Activated naive CD8-positive, alpha-beta T cell (primary cell): Measurements from ENCODE around the gene RREB1.
A peak's percentile ranks its signal among the peaks of the same experiment; 100 is the strongest.
"Not testable (repeated sequence)": the region's sequence is repeated elsewhere in the genome, so short reads cannot be mapped to it uniquely, and the experiment has no call there.

Source experiments
- H3K27ac Mint-ChIP-seq: one replicate; pipeline ENCODE4 v1.8.0; 2021; ENCODE audit warnings: mixed read lengths
- H3K27me3 Mint-ChIP-seq: one replicate; pipeline ENCODE4 v1.8.0; 2021; ENCODE audit warnings: mixed read lengths
- H3K36me3 Mint-ChIP-seq: one replicate; pipeline ENCODE4 v1.8.0; 2021; ENCODE audit warnings: mixed read lengths
- H3K4me1 Mint-ChIP-seq: one replicate; pipeline ENCODE4 v1.8.0; 2021; ENCODE audit warnings: low read depth, mixed read lengths
- H3K4me3 Mint-ChIP-seq: one replicate; pipeline ENCODE4 v1.8.0; 2021; ENCODE audit warnings: mild to moderate bottlenecking, mixed read lengths
- H3K9me3 Mint-ChIP-seq: one replicate; pipeline ENCODE4 v1.8.0; 2021; ENCODE audit warnings: low read depth, mixed read lengths

RREB1 gene

GRCh38 chr6:7273709-7274108 is 165.9 kb downstream of the RREB1 start:
- H3K36me3 Mint-ChIP-seq = no peaks in the 10 kb centered on the region
- H3K4me3 Mint-ChIP-seq = no peak overlapping the region
- peaks cover 6% of the 10 kb centered on the region for H3K4me1 Mint-ChIP-seq
- no peaks in the 10 kb centered on the region for H3K27me3 Mint-ChIP-seq
- H3K27ac Mint-ChIP-seq = no peak overlapping the region
- H3K9me3 Mint-ChIP-seq = no peaks in the 10 kb centered on the region

- not testable (repeated sequence) for H3K27ac Mint-ChIP-seq, H3K27me3 Mint-ChIP-seq, H3K4me1 Mint-ChIP-seq, H3K36me3 Mint-ChIP-seq, H3K4me3 Mint-ChIP-seq, H3K9me3 Mint-ChIP-seq
Measured at GRCh38 chr6:7274525-7274924, 166.8 kb downstream of the RREB1 start.

- H3K27me3 Mint-ChIP-seq = no peaks in the 10 kb centered on the region
- no peak overlapping the region for H3K4me3 Mint-ChIP-seq
- H3K27ac Mint-ChIP-seq = no peak overlapping the region
- peaks cover 2% of the 10 kb centered on the region for H3K36me3 Mint-ChIP-seq
- peaks cover 11% of the 10 kb centered on the region for H3K4me1 Mint-ChIP-seq
- H3K9me3 Mint-ChIP-seq = no peaks in the 10 kb centered on the region
Measured at GRCh38 chr6:7276199-7276524, 168.4 kb downstream of the RREB1 start.

GRCh38 chr6:7282097-7282906 is 174.5 kb downstream of the RREB1 start:
- Mint-ChIP-seq H3K36me3 (peaks cover 4% of the 10 kb centered on the region), H3K4me3 (no peak overlapping the region), H3K27ac (peak overlapping the region; percentile 92), H3K27me3 (no peaks in the 10 kb centered on the region), H3K9me3 (no peaks in the 10 kb centered on the region), H3K4me1 (peaks cover 27% of the 10 kb centered on the region)

GRCh38 chr6:7283676-7284075 is 175.9 kb downstream of the RREB1 start:
- peak overlapping the region; percentile 22 for H3K27ac Mint-ChIP-seq
- peaks cover 27% of the 10 kb centered on the region for H3K4me1 Mint-ChIP-seq
- H3K36me3 Mint-ChIP-seq = peaks cover 5% of the 10 kb centered on the region
- H3K9me3 Mint-ChIP-seq = no peaks in the 10 kb centered on the region
- H3K27me3 Mint-ChIP-seq = no peaks in the 10 kb centered on the region
- no peak overlapping the region for H3K4me3 Mint-ChIP-seq

GRCh38 chr6:7285416-7285815 is 177.7 kb downstream of the RREB1 start:
- H3K36me3 Mint-ChIP-seq = peaks cover 6% of the 10 kb centered on the region
- no peak overlapping the region for H3K4me3 Mint-ChIP-seq
- H3K27me3 Mint-ChIP-seq = no peaks in the 10 kb centered on the region
- H3K27ac Mint-ChIP-seq = no peak overlapping the region
- H3K9me3 Mint-ChIP-seq = no peaks in the 10 kb centered on the region
- H3K4me1 Mint-ChIP-seq = peaks cover 24% of the 10 kb centered on the region

GRCh38 chr6:7290079-7290478 is 182.3 kb downstream of the RREB1 start:
- Mint-ChIP-seq H3K4me3 (no peak overlapping the region), H3K27ac (peak overlapping the region; percentile 47), H3K4me1 (peaks cover 2% of the 10 kb centered on the region), H3K27me3 (no peaks in the 10 kb centered on the region), H3K36me3 (peaks cover 4% of the 10 kb centered on the region), H3K9me3 (no peaks in the 10 kb centered on the region)

GRCh38 chr6:7292596-7293255 is 185.0 kb downstream of the RREB1 start:
- Mint-ChIP-seq H3K27me3 (no peaks in the 10 kb centered on the region), H3K9me3 (no peaks in the 10 kb centered on the region), H3K4me1 (peaks cover 3% of the 10 kb centered on the region), H3K27ac (peak overlapping the region; percentile 28), H3K4me3 (no peak overlapping the region), H3K36me3 (peaks cover 4% of the 10 kb centered on the region)

- Mint-ChIP-seq H3K27me3 (no peaks in the 10 kb centered on the region), H3K4me3 (no peak overlapping the region), H3K9me3 (no peaks in the 10 kb centered on the region), H3K4me1 (peaks cover 9% of the 10 kb centered on the region), H3K36me3 (peaks cover under 1% of the 10 kb centered on the region), H3K27ac (no peak overlapping the region)
Measured at GRCh38 chr6:7295916-7296315, 188.2 kb downstream of the RREB1 start.

GRCh38 chr6:7296602-7297001 is 188.8 kb downstream of the RREB1 start:
- peak overlapping the region; percentile 46 for H3K27ac Mint-ChIP-seq
- H3K9me3 Mint-ChIP-seq = no peaks in the 10 kb centered on the region
- peaks cover 6% of the 10 kb centered on the region for H3K36me3 Mint-ChIP-seq
- H3K27me3 Mint-ChIP-seq = no peaks in the 10 kb centered on the region
- H3K4me1 Mint-ChIP-seq = peaks cover 14% of the 10 kb centered on the region
- no peak overlapping the region for H3K4me3 Mint-ChIP-seq

- Mint-ChIP-seq H3K4me3 (no peak overlapping the region), H3K36me3 (peaks cover 9% of the 10 kb centered on the region), H3K27ac (no peak overlapping the region), H3K9me3 (no peaks in the 10 kb centered on the region), H3K4me1 (peaks cover 14% of the 10 kb centered on the region), H3K27me3 (no peaks in the 10 kb centered on the region)
Measured at GRCh38 chr6:7298113-7298512, 190.4 kb downstream of the RREB1 start.

GRCh38 chr6:7300926-7301325 is 193.2 kb downstream of the RREB1 start:
- Mint-ChIP-seq H3K9me3 (no peaks in the 10 kb centered on the region), H3K27ac (no peak overlapping the region), H3K4me3 (no peak overlapping the region), H3K36me3 (peaks cover 16% of the 10 kb centered on the region), H3K4me1 (peaks cover 30% of the 10 kb centered on the region), H3K27me3 (no peaks in the 10 kb centered on the region)
